HPDE6-E6E7 (cell line): Measurements from ENCODE around the gene TBX3.

Experiments used
- DNase-seq: peaks from one replicate; pipeline ENCODE4 v3.0.0; 2011; ENCODE audit warnings: missing footprints; ENCODE audit errors: extremely low spot score

TBX3 gene

GRCh38 chr12:114682785-114683708 lies 928 bp downstream of the TBX3 start:
- DNase-seq: no peak

GRCh38 chr12:114682106-114682784 lies 1.7 kb downstream of the TBX3 start:
- DNase-seq: no peak

- DNase-seq: no peak
Measured at GRCh38 chr12:114681116-114681871, 2.7 kb downstream of the TBX3 start.

GRCh38 chr12:114680604-114681069 lies 3.3 kb downstream of the TBX3 start:
- DNase-seq: no peak

- DNase-seq: no peak
Measured at GRCh38 chr12:114679942-114680341, 4.0 kb downstream of the TBX3 start.

DNA sequence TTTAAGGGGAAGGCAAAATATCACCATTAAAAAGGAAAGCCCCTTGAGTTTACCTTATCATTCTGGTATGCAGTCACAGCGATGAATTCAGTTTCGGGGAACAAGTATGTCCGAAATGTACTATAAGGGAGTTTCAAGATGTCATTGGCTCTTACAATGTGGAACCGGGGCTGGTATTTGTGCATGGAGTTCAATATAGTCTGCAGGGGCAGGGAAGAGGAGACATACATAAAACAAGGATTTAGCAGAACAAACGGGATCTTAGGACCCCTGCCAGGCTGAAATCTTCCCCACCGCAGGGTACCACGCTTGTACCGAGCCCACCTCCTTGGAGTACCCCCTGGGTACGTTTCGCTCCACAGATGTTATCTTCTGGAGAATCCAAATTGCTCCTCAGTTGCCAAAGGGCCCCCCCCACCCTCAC lies 4.5 kb downstream of the TBX3 start:
- no peak for DNase-seq

DNA sequence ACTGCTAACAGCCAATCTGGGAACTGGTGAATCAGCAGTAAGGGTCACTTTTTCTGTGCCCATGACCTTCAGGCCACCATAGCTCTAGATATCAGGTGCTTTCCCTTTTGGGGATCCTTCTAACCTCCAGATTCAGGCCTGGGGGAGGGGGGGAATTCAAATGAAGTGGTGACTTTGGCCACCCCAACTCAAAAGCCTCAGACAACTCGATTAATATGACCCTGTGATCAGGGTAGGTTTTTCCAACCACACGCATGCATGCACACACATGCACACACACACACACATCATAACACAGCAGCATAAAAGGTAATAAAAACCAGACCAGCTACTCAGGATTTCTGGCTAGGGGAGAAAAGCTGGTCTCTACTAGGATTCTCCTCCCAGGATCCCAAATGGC lies 5.3 kb downstream of the TBX3 start:
- DNase-seq: no peak

GRCh38 chr12:114678028-114678427 lies 5.9 kb downstream of the TBX3 start:
- no peak for DNase-seq

DNA sequence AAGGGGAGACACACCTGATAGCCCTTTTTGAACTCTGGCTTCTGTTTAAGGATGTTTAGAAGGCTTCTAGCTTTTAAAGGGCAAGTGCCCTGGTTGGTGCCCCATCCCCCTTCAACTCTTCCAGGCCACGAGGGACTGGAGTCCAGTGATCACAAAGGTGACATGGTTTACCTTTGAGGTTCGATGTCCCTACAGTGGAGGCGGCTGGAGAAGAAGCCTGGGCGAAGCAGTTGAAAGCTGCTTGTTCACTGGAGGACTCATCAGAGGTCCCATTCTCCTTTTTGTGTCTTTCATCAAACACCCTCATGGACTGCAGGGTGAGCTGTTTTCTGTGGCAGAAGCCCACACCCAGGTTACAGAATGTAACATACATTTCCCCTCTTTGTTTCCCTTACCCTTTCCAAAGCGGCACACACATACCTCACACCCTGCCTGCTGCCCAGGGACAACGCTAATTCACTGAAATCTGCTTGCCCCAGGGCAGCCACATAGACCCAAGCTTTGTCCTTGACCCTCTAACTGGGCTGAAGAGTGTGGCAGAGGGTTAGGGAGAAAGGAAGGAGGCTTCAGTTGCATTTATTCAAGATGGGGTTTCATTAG lies 7.7 kb downstream of the TBX3 start:
- no peak for DNase-seq

DNA sequence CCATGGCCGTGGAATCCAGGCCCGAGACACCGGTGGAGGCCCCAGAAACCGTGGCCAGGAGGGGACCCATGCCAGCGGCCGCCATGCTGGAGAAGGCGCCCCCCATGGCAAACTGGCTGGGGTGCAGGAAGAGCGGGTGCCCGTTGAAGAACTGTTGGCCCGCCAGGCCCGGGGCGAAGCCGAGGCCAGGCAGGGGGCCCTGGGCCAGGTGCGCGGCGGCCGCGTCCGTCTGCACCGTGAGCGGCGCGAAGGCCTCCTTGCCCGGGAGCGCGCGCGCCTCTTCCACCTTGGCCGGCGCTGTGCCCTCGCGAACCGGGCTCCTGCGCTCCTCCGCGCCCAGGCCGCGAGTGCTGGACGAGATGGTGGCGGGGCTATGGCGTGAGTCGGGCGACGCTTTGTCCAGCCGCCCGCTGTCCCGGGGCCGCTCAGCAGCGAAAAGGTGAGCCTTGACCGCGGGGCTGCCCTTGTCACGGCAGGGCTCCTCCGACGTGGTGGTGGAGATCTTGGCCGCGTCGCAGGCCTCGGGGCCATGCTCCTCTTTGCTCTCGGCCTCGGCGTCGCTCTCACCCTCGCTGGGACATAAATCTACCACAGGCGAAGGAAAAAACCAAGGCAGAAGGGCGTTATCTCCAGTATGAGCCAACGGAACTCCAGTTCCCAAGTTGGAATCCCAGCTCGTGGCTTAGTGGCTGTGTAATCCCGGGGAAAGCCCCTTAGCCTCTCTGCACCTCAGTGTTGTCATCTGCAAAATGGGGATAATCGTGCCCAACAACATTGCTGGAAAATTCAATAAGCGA lies 9.5 kb downstream of the TBX3 start:
- DNase-seq: no peak

DNA sequence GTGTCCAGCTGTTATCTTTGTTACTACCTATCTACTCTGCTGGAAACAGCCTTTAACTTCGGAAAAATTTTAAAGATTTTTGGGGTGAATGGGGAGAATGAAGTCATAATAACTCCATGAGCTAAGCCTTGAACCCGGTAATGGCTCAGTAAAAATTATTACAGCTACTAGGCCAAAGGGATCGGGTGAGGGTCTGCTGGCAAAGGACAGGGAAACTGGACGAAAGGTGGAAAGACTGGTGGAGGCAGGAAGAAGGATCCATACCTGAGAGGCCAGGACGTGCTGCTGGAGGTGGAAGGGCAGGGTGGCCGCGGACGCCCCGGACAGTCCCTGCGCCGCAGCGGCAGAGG lies 10.1 kb downstream of the TBX3 start:
- DNase-seq: no peak

DNA sequence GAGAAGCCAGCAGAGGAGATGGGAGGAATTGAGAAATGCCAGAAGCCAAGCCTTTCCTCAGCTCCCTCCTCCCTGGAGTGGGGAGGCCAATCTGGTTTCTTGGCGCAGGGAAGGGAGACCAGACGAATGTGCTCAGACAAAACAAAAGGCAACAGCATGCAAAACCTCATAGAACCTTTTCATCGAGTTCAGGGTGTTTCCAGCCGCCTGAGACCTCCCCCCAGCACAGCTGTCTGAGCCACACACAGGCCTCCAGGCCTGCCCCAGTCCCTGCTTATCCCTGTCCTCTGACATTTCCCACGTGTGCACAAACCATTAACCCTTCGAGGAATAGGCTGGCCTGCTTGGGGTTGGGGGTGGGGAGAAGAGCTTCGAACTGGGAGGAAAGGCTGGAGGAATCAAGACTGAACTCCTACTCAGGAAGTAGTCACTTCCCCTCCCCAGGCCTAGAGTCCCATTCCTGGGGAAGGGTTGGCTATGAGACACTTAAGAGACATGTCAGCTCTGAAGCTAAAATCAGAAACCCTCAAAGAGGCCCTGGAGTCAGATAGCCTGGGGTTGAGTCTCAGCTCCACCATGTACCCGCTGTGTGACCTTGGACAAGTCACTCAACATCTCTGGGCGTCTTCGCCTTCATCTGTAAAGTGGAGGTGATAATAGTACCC lies 10.7 kb downstream of the TBX3 start:
- no peak for DNase-seq

DNA sequence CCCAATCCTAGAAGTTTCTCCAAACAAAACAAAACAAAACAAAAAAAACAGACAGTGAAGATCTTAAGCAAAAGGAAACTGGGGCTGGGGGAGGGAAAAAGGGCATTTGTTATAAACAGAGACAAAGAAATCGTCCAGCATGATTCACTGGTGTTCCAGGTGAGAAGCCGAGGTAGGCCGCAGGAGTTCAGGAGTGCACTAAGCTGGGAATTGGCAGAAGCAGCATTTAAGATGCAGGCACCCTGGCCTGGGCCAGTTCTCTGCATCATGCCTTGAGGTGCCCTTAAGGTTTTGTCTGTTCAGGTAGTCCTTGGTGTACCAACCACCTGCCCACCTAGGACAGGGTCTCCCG lies 11.2 kb downstream of the TBX3 start:
- DNase-seq: no peak

- DNase-seq: no peak
Measured at GRCh38 chr12:114671443-114672411, 12.2 kb downstream of the TBX3 start.

GRCh38 chr12:114671066-114671442 lies 12.9 kb downstream of the TBX3 start:
- no peak for DNase-seq

- no peak for DNase-seq
Measured at GRCh38 chr12:114670291-114670980, 13.5 kb downstream of the TBX3 start.

DNA sequence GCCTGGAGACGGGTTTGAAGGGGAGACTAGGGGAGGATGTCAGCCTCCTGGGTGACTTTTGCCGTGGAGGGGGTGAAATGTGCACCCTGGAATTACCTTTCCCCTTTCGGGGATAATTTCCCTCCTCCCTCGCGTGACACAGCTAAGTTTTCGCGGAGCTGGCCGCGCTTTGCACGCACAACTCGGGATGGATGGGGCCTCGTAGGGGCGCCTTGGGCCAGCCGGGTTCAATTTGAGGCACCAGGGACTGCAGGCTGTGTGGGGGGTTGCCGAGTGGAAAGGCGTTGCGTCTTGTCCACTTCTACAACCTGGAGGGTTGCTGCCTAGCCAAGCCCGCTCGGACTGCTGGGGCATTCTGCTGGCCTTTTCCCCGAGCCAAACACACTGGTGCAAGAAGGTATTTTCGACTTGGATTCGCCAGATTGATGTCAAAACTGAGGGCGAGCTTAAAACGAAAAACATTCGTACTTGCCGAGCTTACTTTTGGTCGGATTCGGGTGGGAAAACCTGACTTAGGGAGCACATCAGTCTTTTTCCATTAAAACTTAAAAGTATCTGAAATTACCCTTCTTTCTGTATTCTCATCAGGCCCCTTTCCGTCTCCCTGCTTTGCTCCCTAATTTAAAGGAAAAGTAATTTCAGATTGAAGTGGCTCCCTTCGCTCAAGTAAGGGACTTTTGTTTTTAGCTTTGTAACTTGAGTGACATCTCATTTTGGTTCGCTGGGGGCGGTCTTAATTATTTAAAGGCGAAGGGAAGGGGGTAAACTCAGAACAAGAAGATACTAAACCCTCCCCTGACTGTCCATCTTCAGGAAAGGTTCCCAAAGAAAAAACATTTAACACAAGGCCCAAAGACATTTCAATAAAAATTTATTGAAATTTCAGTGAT lies 14.3 kb downstream of the TBX3 start:
- DNase-seq: no peak

DNA sequence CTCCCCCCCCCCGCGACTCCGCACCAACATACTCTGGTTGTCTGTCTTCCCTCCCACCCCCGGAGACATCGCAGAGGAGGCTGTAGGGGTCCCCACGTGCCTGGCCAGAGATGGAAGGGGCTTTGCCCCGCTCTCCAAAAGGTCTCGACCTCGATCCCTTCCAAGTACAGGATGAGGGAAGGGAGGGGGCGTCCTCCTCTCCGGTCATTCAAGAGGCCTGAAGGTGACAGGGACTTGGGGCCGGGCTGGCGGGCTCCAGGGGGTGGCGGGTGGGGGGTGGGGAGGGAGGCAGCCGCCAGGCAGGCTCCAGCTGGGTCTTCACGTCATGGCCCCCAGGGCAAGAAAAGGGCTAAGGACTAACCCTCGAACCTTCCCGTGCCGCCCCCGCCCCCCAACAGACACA lies 15.1 kb downstream of the TBX3 start:
- DNase-seq: no peak
